Mesenchymal stem cell (in vitro differentiated cells and primary cell): ENCODE measurements around the gene CR2.
"Not testable (repeated sequence)": the region's sequence is repeated elsewhere in the genome, so short reads cannot be mapped to it uniquely, and the experiment has no call there.

Source experiments
- DNase-seq: peaks from one replicate; pipeline ENCODE4 v3.0.0-alpha.2; 2013
- H2AFZ ChIP-seq: one replicate; pipeline ENCODE4 v1.6.1; 2013; ENCODE audit warnings: low read depth, mild to moderate bottlenecking, control low read depth, inconsistent platforms, low read length, moderate library complexity
- H2AK5ac ChIP-seq: 2 replicates; pipeline ENCODE4 v1.6.1; 2013; ENCODE audit warnings: low read length, moderate library complexity, mild to moderate bottlenecking, inconsistent platforms; ENCODE audit not compliant: severe bottlenecking
- H2BK120ac ChIP-seq: one replicate; pipeline ENCODE4 v1.6.1; 2013; ENCODE audit warnings: low read depth, mild to moderate bottlenecking, inconsistent platforms, low read length, moderate library complexity
- H2BK12ac ChIP-seq, 2 experiments: one replicate each; pipeline ENCODE4 v1.6.1; 2013; ENCODE audit warnings: inconsistent platforms in 2 of 2, low read length in 2 of 2, mild to moderate bottlenecking in 2 of 2, moderate library complexity in 2 of 2, control low read depth in 1 of 2
- H2BK15ac ChIP-seq: one replicate; pipeline ENCODE4 v1.6.1; 2013; ENCODE audit warnings: mild to moderate bottlenecking, low read depth, inconsistent platforms; ENCODE audit not compliant: poor library complexity, severe bottlenecking
- H2BK5ac ChIP-seq: 2 replicates; pipeline ENCODE4 v1.6.1; 2013; ENCODE audit warnings: low read depth, mild to moderate bottlenecking, low read length, control low read depth, inconsistent platforms; ENCODE audit not compliant: poor library complexity, severe bottlenecking
- H3K14ac ChIP-seq, 2 experiments: one replicate each; pipeline ENCODE4 v1.6.1; 2013; ENCODE audit warnings: inconsistent platforms in 2 of 2, low read length in 2 of 2, control low read depth in 1 of 2, mild to moderate bottlenecking in 1 of 2, moderate library complexity in 1 of 2
- H3K18ac ChIP-seq, 2 experiments: one replicate each; pipeline ENCODE4 v1.6.1; 2013; ENCODE audit warnings: inconsistent platforms in 2 of 2, low read length in 2 of 2, control low read depth in 1 of 2, low read depth in 1 of 2, mild to moderate bottlenecking in 1 of 2
- H3K23ac ChIP-seq, 2 experiments: one replicate each; pipeline ENCODE4 v1.6.1; 2013; ENCODE audit warnings: inconsistent platforms in 2 of 2, low read length in 2 of 2, mild to moderate bottlenecking in 2 of 2, moderate library complexity in 2 of 2, control low read depth in 1 of 2
- H3K27ac ChIP-seq: 2 replicates; pipeline ENCODE4 v1.5.1; 2013; ENCODE audit warnings: mild to moderate bottlenecking, moderate library complexity, low read length, control low read depth, inconsistent platforms; ENCODE audit not compliant: poor library complexity, severe bottlenecking
- H3K27me3 ChIP-seq, 2 experiments: 2 replicates each; pipeline versions ENCODE4 v1.6.1 to v1.7.0; 2013; ENCODE audit warnings: low read length in 2 of 2, mild to moderate bottlenecking in 2 of 2, moderate library complexity in 2 of 2, control low read depth in 1 of 2, inconsistent platforms in 1 of 2; ENCODE audit not compliant: control insufficient read depth in 1 of 2, insufficient read depth in 1 of 2
- H3K36me3 ChIP-seq, 2 experiments: 2 replicates each; pipeline versions ENCODE4 v1.6.1 to v1.7.0; 2013; ENCODE audit warnings: low read length in 2 of 2, control low read depth in 1 of 2, inconsistent platforms in 1 of 2, low read depth in 1 of 2, mild to moderate bottlenecking in 1 of 2; ENCODE audit not compliant: insufficient read depth in 2 of 2, control insufficient read depth in 1 of 2
- H3K4ac ChIP-seq, 2 experiments: one replicate each; pipeline ENCODE4 v1.6.1; 2013; ENCODE audit warnings: inconsistent platforms in 2 of 2, low read length in 2 of 2, mild to moderate bottlenecking in 2 of 2, moderate library complexity in 2 of 2, control low read depth in 1 of 2, low read depth in 1 of 2
- H3K4me1 ChIP-seq: 2 replicates; pipeline ENCODE4 v1.6.1; 2013; ENCODE audit warnings: low read depth, low read length, control low read depth; ENCODE audit not compliant: control insufficient read depth, insufficient read depth
- H3K4me2 ChIP-seq: 2 replicates; pipeline ENCODE4 v1.6.1; 2013; ENCODE audit warnings: low read length, mild to moderate bottlenecking, inconsistent platforms; ENCODE audit not compliant: poor library complexity, severe bottlenecking
- H3K4me3 ChIP-seq, 2 experiments: 2 replicates each; pipeline versions ENCODE4 v1.5.1 to v1.7.0; 2013; ENCODE audit warnings: low read length in 2 of 2, mild to moderate bottlenecking in 2 of 2, control low read depth in 1 of 2, low read depth in 1 of 2; ENCODE audit not compliant: insufficient read depth in 1 of 2
- H3K79me1 ChIP-seq: replicated peaks from 2 replicates; pipeline ENCODE4 v1.6.1; 2013; ENCODE audit warnings: mild to moderate bottlenecking, control low read depth, low read length, inconsistent platforms; ENCODE audit not compliant: poor library complexity, severe bottlenecking
- H3K9ac ChIP-seq: 2 replicates; pipeline ENCODE4 v1.7.0; 2013; ENCODE audit warnings: mild to moderate bottlenecking, low read length, moderate library complexity
- H3K9me3 ChIP-seq: 2 replicates; pipeline ENCODE4 v1.7.0; 2013; ENCODE audit warnings: mild to moderate bottlenecking, low read length; ENCODE audit not compliant: control insufficient read depth
- H4K8ac ChIP-seq: one replicate; pipeline ENCODE4 v1.6.1; 2013; ENCODE audit warnings: inconsistent platforms, mild to moderate bottlenecking, low read length, moderate library complexity
- H4K91ac ChIP-seq: one replicate; pipeline ENCODE4 v1.6.1; 2013; ENCODE audit warnings: mild to moderate bottlenecking, low read length, inconsistent platforms
- WGBS: methylation state at CpG from one replicate; pipeline ENCODE4 v1.1.7; 2013; ENCODE audit warnings: mixed read lengths; 5-methylcytosine and 5-hydroxymethylcytosine counted together

The CR2 gene

GRCh38 chr1:207519505-207520399 is 65.6 kb downstream of the CR2 start:
- no peak overlapping the region for H2BK15ac ChIP-seq
- H2BK5ac ChIP-seq, result no peak overlapping the region
- H3K4me3 ChIP-seq, result no peak overlapping the region
- H3K9ac ChIP-seq, result no peak overlapping the region
- no peak overlapping the region for H2BK12ac ChIP-seq
- 82% methylated on average over 20 of the region's 23 CpGs for WGBS
- no peak overlapping the region for H4K8ac ChIP-seq
- no peak overlapping the region for H3K18ac ChIP-seq
- H3K36me3 ChIP-seq, result no peaks in the 10 kb centered on the region
- no peak overlapping the region for H2AFZ ChIP-seq
- H3K4ac ChIP-seq, result no peak overlapping the region
- H2AK5ac ChIP-seq, result no peak overlapping the region
- no peaks in the 10 kb centered on the region for H3K79me1 ChIP-seq
- no peak for DNase-seq
- no peak overlapping the region for H3K27ac ChIP-seq
- H2BK120ac ChIP-seq, result no peak overlapping the region
- H3K4me2 ChIP-seq, result no peak overlapping the region
- H3K27me3 ChIP-seq, result peaks cover 0 to 7% of the 10 kb centered on the region in 2 experiments
- no peak overlapping the region for H3K14ac ChIP-seq
- no peak overlapping the region for H4K91ac ChIP-seq
- no peak overlapping the region for H3K23ac ChIP-seq
- H3K9me3 ChIP-seq, result no peaks in the 10 kb centered on the region
- H3K4me1 ChIP-seq, result no peaks in the 10 kb centered on the region

GRCh38 chr1:207520400-207521345 is 66.5 kb downstream of the CR2 start:
- 90% methylated on average over 6 of the region's 10 CpGs for WGBS
- not testable (repeated sequence) for H3K18ac ChIP-seq, H3K4me3 ChIP-seq, H4K8ac ChIP-seq, H3K79me1 ChIP-seq, H3K9ac ChIP-seq, H3K4me2 ChIP-seq, H3K14ac ChIP-seq, H3K4ac ChIP-seq, DNase-seq, H2BK5ac ChIP-seq, H2BK120ac ChIP-seq, H2AFZ ChIP-seq, H3K23ac ChIP-seq, H3K4me1 ChIP-seq, H3K9me3 ChIP-seq, H2AK5ac ChIP-seq, H4K91ac ChIP-seq, H2BK15ac ChIP-seq, H2BK12ac ChIP-seq, H3K27ac ChIP-seq, H3K27me3 ChIP-seq, H3K36me3 ChIP-seq

- not testable (repeated sequence) for H3K18ac ChIP-seq, H3K27ac ChIP-seq, H3K9me3 ChIP-seq, H3K14ac ChIP-seq, H2AK5ac ChIP-seq, H3K4me1 ChIP-seq, H2BK12ac ChIP-seq, H3K4ac ChIP-seq, H2BK120ac ChIP-seq, H3K36me3 ChIP-seq, H3K4me2 ChIP-seq, H3K4me3 ChIP-seq, H3K27me3 ChIP-seq, DNase-seq, H4K8ac ChIP-seq, H3K23ac ChIP-seq, H4K91ac ChIP-seq, H3K79me1 ChIP-seq, H2AFZ ChIP-seq, H2BK15ac ChIP-seq, H2BK5ac ChIP-seq, H3K9ac ChIP-seq
- WGBS, result no CpG with 5 or more reads among the region's 3 CpGs
Observed at GRCh38 chr1:207525239-207525638, 71.1 kb downstream of the CR2 start.

- H3K36me3 ChIP-seq, H2BK120ac ChIP-seq, H3K4me3 ChIP-seq, H3K4me1 ChIP-seq, H3K27ac ChIP-seq, DNase-seq, H2BK5ac ChIP-seq, H2BK15ac ChIP-seq, H3K9ac ChIP-seq, H3K18ac ChIP-seq, H3K27me3 ChIP-seq, H4K91ac ChIP-seq, H2AK5ac ChIP-seq, H3K23ac ChIP-seq, H3K4me2 ChIP-seq, H3K79me1 ChIP-seq, H3K4ac ChIP-seq, H4K8ac ChIP-seq, H3K9me3 ChIP-seq, H2BK12ac ChIP-seq, H3K14ac ChIP-seq, H2AFZ ChIP-seq: not testable (repeated sequence)
- no CpG with 5 or more reads among the region's 1 CpG for WGBS
Observed at GRCh38 chr1:207528401-207528800, 74.3 kb downstream of the CR2 start.
